NCI-H1436 treated with DMSO at 0.1 percent for 48 hours (cell line): Measurements from ENCODE around the gene TMEM218.

Experiments used
- DNase-seq: peaks from one replicate; lab custom pipeline; 2025; lab: John Stamatoyannopoulos, UW

The TMEM218 gene

DNA sequence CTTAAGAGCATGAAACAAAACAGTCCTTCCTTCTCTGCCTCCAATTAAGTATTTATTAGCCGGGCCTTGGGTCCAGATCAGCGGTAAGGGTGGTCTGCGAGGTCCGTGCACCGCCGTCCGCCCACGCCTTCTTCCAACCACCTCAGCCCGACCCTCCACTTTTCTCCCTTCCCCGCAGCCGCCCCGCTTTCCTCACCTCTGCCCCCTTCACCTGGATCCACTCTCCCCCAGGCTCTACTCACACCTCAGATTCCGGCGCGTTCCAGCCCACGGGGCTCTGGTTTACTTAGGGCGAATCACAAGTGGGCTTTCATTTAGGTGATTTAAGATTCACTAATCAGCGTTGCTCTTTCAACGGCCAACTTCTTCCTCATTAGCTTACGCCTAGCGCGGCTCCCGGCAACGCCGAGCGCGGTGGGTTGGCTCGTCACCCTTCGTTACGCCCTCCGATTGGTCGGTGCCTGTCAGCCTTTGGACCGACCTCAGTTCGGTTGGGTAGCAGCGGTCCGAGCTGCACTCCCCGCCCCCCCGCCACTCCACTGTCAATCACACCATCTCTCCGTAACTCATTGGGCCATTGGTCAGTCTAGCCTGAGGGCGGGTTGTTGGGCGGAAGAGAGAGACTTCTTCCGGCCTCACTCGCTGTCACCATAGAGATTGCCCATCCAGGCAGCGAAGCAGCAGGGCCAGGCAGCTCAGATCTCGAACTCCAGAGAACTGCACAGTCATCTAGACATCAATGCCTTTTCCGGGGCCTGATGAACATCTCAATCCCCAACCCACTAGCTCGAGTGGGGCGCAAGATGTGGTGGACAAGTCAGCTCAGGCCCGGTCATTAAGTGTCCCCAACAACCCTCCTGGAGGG is at the start of gene TMEM218:
TSS of gene TMEM218 (minus strand) at position 284 of the 865 bp plus-strand sequence. CDS start 9,385 bp downstream, outside the sequence.
- peak; percentile 92 for DNase-seq

GRCh38 chr11:125157953-125158680 is 46.7 kb upstream of the TMEM218 start:
- DNase-seq: no peak

DNA sequence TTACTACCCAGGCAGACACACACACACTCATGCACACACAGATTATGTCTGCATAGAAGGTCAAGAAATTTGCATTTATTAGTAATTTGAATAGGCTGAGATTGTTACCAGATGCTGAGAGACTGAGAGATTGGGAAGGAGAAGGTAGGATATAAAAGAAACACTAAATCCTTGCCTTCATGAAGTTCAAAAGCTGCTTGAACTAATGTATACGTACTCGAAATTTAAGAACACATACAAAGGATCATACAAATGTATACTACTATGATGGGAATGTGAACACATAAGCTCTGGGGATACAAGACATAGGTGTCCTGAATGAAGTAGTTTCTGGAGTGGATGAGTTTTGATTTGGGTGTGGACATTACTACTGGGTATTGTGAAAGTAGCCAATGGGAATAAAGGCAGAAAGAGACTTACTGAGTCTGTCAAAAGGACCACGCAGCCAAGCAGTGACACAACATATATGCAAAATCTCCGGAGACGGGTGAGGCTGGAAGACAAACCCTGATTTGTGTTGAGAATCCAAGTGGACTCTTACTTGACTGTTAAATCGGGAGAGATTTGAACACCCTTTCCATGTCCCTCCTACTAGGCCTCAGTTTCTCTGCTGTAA is 45.8 kb upstream of the TMEM218 start:
- no peak for DNase-seq

DNA sequence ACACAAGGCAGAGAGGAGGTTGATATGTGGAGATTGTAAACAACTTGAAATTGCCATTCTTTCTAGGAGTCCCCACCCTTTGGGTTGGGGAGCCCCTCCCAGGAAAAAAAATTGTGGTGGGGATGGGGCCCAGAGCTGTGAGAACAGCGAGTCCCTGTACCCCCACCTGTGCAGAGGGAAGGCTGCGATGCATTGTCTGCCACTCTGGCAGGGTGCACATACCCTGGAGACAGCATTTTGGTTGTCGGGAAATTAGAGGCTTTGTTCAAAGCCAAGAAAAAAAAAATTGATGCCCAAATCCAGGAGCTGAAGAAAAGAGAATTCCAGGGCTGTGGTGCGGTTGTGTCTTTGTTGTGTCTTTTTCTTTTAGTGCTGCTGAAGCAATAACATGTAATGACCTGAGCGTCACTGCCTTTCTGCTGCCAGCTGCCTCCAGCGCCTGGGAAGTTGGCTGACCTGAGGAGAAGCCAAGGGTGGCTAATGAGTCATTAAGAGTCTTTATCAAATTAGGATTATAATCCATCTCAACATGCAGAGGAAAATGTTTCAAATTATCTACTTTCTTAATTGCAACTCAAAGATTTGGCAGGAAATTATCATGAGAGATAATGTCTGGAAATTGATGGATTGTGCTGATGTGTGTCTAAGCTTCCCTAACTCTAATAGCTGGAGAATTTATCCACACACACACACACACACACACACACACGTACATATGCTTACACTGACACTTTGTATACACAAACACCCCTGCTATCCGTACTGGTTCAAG is 45.1 kb upstream of the TMEM218 start:
- DNase-seq: no peak

DNA sequence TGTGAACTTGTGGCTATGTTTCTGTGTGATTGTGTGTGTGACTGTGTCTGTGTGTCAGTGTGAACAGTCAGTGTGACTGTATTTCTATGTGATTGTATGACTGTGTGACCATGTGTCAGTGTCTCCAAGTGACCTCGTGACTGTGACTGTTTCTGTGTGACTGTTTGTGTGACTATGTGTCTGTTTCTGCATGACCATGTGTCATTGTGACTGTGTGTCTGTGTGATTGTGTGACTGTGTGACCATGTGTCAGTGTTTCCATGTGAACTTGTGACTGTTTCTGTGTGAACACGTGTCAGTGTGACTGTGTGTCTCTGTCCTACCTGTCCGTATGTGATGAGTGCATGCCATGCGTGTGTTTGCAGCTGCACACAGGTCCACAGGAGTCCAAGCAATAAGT is 44.3 kb upstream of the TMEM218 start:
- DNase-seq: no peak

GRCh38 chr11:125155100-125155444 is 43.6 kb upstream of the TMEM218 start:
- DNase-seq: no peak

- no peak for DNase-seq
Observed at GRCh38 chr11:125154378-125155099, 43.1 kb upstream of the TMEM218 start.

GRCh38 chr11:125153837-125154236 is 42.4 kb upstream of the TMEM218 start:
- no peak for DNase-seq

DNA sequence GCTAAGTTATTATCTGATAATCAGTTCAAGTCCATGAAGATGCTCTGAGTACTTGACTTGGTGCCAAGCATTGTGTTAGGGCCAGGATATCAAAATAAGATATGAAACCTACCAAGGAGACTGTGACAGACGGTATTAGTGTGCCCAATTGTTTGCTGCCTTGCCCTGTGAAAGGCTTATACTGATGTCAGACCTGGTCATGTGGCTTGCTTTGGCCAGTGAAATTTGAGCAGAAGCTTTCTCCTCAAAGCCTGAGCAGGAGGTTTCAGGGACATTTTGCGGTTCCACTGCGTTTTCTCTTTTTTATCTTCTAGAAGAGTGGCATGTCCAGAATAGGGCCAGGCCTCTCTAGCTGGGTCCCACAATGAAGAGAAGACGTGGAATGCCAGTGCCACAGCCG is 37.3 kb upstream of the TMEM218 start:
- no peak for DNase-seq

- no peak for DNase-seq
Observed at GRCh38 chr11:125148011-125148410, 36.6 kb upstream of the TMEM218 start.

DNA sequence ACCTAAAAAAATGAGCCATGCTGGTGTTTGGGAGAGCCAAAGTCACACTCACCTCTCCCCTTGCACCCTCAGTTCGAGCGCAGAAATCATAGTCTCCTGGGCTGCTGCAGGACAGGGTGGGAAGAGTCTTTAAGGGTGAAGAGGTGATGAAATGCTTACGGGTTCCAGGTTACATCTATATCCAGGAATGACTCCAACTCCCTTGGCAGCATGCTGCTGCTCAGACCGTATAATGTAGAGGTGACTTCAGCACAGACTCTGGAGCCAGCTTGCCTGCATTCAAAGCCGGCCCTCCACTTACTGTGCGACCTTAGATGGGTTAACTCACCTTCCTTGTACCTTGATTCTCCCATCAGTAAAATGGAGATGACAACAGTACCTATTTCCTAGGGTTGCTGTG is 35.9 kb upstream of the TMEM218 start:
- DNase-seq: no peak

DNA sequence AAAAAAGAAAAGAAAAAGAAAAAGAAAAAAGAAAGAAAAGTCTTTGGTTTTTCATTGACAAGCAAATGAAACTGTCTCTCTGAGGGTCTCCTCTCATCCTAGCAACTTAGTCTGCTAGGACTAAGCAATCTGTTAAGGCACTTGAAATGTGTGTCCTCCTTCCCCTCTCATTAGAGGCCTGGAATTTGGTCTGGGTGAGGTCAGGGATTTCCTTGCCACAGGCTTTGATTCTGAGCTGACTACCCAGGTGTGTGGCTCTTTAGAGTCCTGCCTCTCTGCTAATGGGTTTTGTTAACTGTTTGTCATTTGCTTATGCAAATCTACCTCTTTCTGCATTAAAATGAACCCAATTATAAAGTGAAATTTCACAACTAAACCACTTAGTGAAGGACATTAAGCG is 34.8 kb upstream of the TMEM218 start:
- no peak for DNase-seq

GRCh38 chr11:125141686-125142535 is 30.5 kb upstream of the TMEM218 start:
- DNase-seq: no peak

DNA sequence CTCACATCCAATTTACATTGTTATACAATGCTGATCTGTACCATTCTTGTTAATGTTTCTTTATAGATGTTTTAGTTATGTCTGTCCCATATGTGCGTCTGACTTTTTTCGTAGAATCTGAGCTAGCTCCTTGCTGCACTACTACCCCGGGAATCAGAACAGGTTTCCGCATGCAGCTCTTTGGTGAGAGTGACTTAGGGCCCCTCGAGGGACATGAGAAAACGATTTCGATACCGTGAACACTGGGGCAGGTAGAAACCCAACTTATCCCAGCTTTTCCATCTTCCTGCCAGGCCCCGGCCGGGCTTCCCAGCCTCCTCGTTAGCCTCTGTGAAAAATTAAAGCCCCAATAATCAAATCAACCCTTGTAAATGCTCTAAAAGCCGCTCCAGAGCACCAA is 29.8 kb upstream of the TMEM218 start:
- no peak for DNase-seq

DNA sequence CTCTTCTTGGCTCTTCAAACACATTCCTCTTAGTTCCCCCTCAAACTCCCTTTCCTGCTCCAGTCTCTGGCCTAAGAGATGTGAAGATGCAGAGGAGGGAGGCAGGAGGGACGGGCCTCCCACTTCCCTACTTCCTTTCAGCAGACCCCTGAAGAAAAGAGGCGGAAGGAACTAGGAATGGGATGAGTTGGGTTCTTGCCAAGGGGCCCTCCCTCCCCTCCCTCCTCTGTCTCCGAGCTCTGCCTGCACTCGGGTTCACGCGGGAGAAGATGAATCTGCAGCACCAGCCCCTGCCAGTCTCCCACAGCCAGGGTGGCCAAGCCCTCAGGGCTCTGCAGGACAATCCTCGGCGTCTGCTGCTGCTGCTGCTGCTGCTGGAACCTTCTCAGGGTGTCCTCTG is 28.8 kb upstream of the TMEM218 start:
- no peak for DNase-seq

DNA sequence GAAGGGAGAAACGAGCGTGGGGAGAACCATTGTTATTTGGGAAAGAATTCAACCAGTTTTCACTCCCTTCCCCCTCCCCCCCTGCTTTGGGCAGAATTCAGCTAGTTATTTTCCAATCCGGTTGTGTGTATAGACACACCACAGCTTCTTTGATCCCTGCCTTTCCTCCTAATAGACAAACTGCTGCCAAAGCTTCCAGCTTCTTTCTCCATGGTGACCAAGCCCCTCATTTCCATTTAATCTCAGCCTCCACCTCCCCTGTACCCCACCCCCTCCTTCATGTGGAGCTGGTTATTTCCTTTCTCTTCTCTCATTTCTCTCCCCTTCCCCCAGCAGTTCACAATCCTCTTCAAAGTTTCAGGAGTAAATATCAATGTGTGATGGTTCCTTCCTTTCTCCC is 28.4 kb upstream of the TMEM218 start:
- DNase-seq: no peak

GRCh38 chr11:125138966-125139365 is 27.5 kb upstream of the TMEM218 start:
- no peak for DNase-seq

DNA sequence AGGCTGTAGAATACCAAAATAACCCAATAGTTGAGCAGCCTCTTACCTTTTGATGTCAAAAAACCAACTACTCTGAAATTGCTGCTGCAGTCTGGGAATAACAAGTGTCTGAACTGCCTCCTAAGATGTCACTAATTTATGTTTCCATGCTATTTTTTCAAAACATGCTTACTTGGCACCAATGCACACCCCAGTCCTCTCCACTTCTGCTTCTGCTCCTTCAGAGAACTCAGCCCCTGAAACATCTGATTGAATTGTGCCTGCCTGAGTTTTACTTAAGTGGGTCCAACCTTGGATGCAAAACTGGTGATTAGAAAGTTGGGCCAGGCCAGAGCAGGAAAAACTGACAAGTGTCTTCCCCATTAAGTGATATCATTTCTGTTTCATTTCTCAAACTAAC is 24.6 kb upstream of the TMEM218 start:
- no peak for DNase-seq

GRCh38 chr11:125132596-125132995 is 21.2 kb upstream of the TMEM218 start:
- no peak for DNase-seq

DNA sequence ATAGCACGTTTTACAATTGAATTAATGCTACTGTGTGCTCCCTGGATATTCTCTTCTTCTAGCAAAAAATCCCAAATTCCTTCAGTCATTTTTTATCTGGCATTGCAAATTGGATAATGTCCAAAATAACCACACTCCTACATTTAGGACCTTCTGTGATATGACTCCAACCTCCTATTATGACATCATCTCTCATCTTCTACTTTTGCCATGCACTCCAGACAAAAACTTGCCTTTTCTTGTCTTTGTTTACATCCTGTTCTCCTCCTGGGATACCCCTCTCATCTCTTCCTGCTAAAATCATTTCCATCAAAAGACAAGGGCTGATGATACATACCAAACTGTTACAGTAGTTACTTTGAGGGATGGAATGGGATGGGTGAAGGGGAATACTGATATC is 20.6 kb upstream of the TMEM218 start:
- no peak for DNase-seq
